Measurements from ENCODE around the gene KCNQ1OT1.

GRCh38 chr11:2661173-2662023 is 38.4 kb downstream of the KCNQ1OT1 start:
- TF ChIP-seq CTCF (conservative IDR thresholded peaks at IDR 0.05; ENCODE audit: low read depth, low read length) (no peak), USF2 (IDR thresholded peaks at IDR 0.05; ENCODE audit: low read depth, low read length) (no peak), MXI1 (IDR thresholded peaks at IDR 0.05; ENCODE audit: borderline replicate concordance, low read depth, low read length) (no peak), RFX5 (IDR thresholded peaks at IDR 0.05; ENCODE audit: low read depth, low read length) (no peak), CEBPB (IDR thresholded peaks at IDR 0.05; ENCODE audit: low read depth, low read length) (no peak), ELK1 (IDR thresholded peaks at IDR 0.05; ENCODE audit: borderline replicate concordance, low read depth, low read length) (no peak), POLR2A (IDR thresholded peaks at IDR 0.05; ENCODE audit: low read depth, low read length) (no peak), MAZ (IDR thresholded peaks at IDR 0.05; ENCODE audit: borderline replicate concordance, low read depth, low read length) (no peak), CHD1 (IDR thresholded peaks at IDR 0.05; ENCODE audit: low read depth, low read length) (no peak), SMC3 (IDR thresholded peaks at IDR 0.05; ENCODE audit: low read depth, low read length) (no peak), RAD21 (IDR thresholded peaks at IDR 0.05; ENCODE audit: low read length) (no peak), RCOR1 (IDR thresholded peaks at IDR 0.05; ENCODE audit: insufficient replicate concordance, low read length) (no peak), NFE2L2 (IDR thresholded peaks at IDR 0.05; ENCODE audit: low read depth, low read length) (no peak), BHLHE40 (IDR thresholded peaks at IDR 0.05; ENCODE audit: low read depth, low read length) (no peak)
